ENCODE measurements around the gene MPDU1. TPM values are rescaled to one million over a fixed set of nuclear protein-coding genes. Genes with fewer than 3 reads are reported as not detected.

Gene MPDU1
- polyA plus RNA-seq, 1 experiment = 174 TPM

- no peaks in the 10 kb centered on the region for H3K36me3 ChIP-seq (ENCODE audit: control insufficient read depth, insufficient read depth, low read length)
- POLR2A ChIA-PET = no interaction called here
- TF ChIP-seq CTCF (IDR thresholded peaks at IDR 0.05; ENCODE audit: insufficient read depth, low read depth, low read length) = no peak
- no peaks in the 10 kb centered on the region for H3K27me3 ChIP-seq (ENCODE audit: control insufficient read depth, insufficient read depth, low read length)
- no peak overlapping the region for H3K4me3 ChIP-seq (ENCODE audit: low read depth, low read length)
- no peak for DNase-seq (ENCODE audit: low read depth)
- CTCF ChIA-PET = interaction anchor here (0.5 to 7.9 kb wide), 19 partner anchors 10 to 117 kb away, joined by 3 to 91 read pairs (median 4); partner anchors contain the start of genes ATP1B2, DNAH2, FXR2 and SOX15
Observed at GRCh38 chr17:7631398-7632380, 48.0 kb downstream of the MPDU1 start.

GRCh38 chr17:7632492-7632894 is 48.8 kb downstream of the MPDU1 start:
- POLR2A ChIA-PET = no interaction called here

GRCh38 chr17:7633093-7633492 is 49.4 kb downstream of the MPDU1 start:
- H3K4me3 ChIP-seq (ENCODE audit: low read depth, low read length) = no peak overlapping the region
- ChIA-PET CTCF (interaction anchor here (0.6 to 7.9 kb wide), 25 partner anchors 9 to 118 kb away, joined by 3 to 91 read pairs (median 4); partner anchors contain the start of genes ATP1B2, DNAH2, FXR2 and SOX15), POLR2A (no interaction called here)
- no peaks in the 10 kb centered on the region for H3K27me3 ChIP-seq (ENCODE audit: control insufficient read depth, insufficient read depth, low read length)
- DNase-seq (ENCODE audit: low read depth) = no peak
- no peak for TF ChIP-seq CTCF (IDR thresholded peaks at IDR 0.05; ENCODE audit: insufficient read depth, low read depth, low read length)
- no peaks in the 10 kb centered on the region for H3K36me3 ChIP-seq (ENCODE audit: control insufficient read depth, insufficient read depth, low read length)

More at GRCh38 chr17:7632492-7632894, 48.8 kb downstream of the MPDU1 start:
- TF ChIP-seq CTCF (IDR thresholded peaks at IDR 0.05; ENCODE audit: insufficient read depth, low read depth, low read length) = peak; percentile 67
- no peak for DNase-seq (ENCODE audit: low read depth)
- H3K36me3 ChIP-seq (ENCODE audit: control insufficient read depth, insufficient read depth, low read length) = no peaks in the 10 kb centered on the region
- CTCF ChIA-PET = interaction anchor here (0.6 to 7.9 kb wide), 25 partner anchors 9 to 118 kb away, joined by 3 to 91 read pairs (median 4); partner anchors contain the start of genes ATP1B2, DNAH2, FXR2 and SOX15
- H3K4me3 ChIP-seq (ENCODE audit: low read depth, low read length) = no peak overlapping the region
- H3K27me3 ChIP-seq (ENCODE audit: control insufficient read depth, insufficient read depth, low read length) = no peaks in the 10 kb centered on the region

- CTCF ChIA-PET = interaction anchor here (0.6 to 7.9 kb wide), 9 partner anchors 8 to 83 kb away, joined by 3 to 91 read pairs (median 4); partner anchors contain the start of genes ATP1B2, DNAH2, TP53 and WRAP53
- TF ChIP-seq CTCF (IDR thresholded peaks at IDR 0.05; ENCODE audit: insufficient read depth, low read depth, low read length) = peak; percentile 60
- no peak for DNase-seq (ENCODE audit: low read depth)
Observed at GRCh38 chr17:7634384-7634783, 50.7 kb downstream of the MPDU1 start.

GRCh38 chr17:7636163-7636562 is 52.5 kb downstream of the MPDU1 start:
- Histone ChIP-seq H3K27me3 (ENCODE audit: control insufficient read depth, insufficient read depth, low read length) (no peaks in the 10 kb centered on the region), H3K36me3 (ENCODE audit: control insufficient read depth, insufficient read depth, low read length) (no peaks in the 10 kb centered on the region), H3K4me3 (ENCODE audit: low read depth, low read length) (no peak overlapping the region)
- ChIA-PET CTCF (interaction anchor here (1.3 to 7.9 kb wide), 3 partner anchors 9 to 50 kb away, joined by 3 to 91 read pairs (median 5); partner anchors contain the start of genes SAT2, TP53 and WRAP53), POLR2A (no interaction called here)
- no peak for DNase-seq (ENCODE audit: low read depth)
- TF ChIP-seq CTCF (IDR thresholded peaks at IDR 0.05; ENCODE audit: insufficient read depth, low read depth, low read length) = no peak

More at GRCh38 chr17:7634384-7634783, 50.7 kb downstream of the MPDU1 start:
- Histone ChIP-seq H3K27me3 (ENCODE audit: control insufficient read depth, insufficient read depth, low read length) (no peaks in the 10 kb centered on the region), H3K36me3 (ENCODE audit: control insufficient read depth, insufficient read depth, low read length) (no peaks in the 10 kb centered on the region), H3K4me3 (ENCODE audit: low read depth, low read length) (no peak overlapping the region)
- POLR2A ChIA-PET = no interaction called here
